ENCODE data around the gene DAPK2.

- TF ChIP-seq MAX (IDR thresholded peaks at IDR 0.05; ENCODE audit: low read depth, low read length) (no peak), CTCF (IDR thresholded peaks at IDR 0.05; ENCODE audit: low read depth, low read length) (no peak), POLR2A (IDR thresholded peaks at IDR 0.05; ENCODE audit: extremely low read depth, insufficient read length) (no peak), MYC (IDR thresholded peaks at IDR 0.05; ENCODE audit: low read depth, low read length) (no peak)
These were observed 147.1 kb downstream of the DAPK2 start for GRCh38 chr15:63899193-63899592.
